GM18508 (cell line): ENCODE data around the gene ITGBL1.

Source experiments
- ATAC-seq: cut with Tn5 transposase; IDR thresholded peaks from one replicate; pipeline ENCODE4 v1.9.1; 2021; ENCODE audit warnings: moderate number of reproducible peaks; ENCODE audit not compliant: insufficient read depth, unreplicated experiment

Gene ITGBL1

DNA sequence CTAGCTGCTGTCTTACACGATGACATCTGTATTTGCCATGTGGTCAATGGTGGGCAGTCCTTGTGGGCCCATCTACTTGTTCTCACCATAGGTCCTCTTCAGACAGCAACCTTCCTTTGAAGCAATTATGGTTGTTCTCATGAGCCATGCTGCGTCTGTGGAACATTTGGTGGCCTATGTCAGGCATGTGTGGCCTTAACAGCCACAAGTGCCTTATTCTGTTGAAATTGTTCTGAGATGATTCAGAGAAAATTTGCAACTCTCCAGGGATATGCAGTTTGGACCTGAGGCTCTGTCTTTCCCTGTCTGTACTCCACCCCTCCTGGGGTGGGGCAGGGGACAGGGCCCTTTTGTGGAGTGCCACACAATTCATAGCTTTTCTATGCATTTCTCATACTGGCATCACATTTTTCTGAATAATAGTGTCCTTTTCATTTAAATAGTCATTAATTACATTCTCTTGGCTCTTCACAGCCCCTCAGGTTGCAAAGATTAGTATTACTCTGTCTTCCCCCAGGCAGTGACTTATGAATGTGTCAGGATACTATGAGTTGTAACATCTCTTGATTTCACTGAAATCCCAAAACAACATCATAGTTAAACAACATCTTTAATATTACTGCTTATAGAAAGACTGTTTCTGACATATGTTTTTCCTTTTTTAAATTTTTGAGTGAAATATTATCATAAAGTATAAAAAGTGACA lies 102.1 kb downstream of the ITGBL1 start:
- no peak for ATAC-seq

- ATAC-seq = no peak
Measured at GRCh38 chr13:101555610-101556009, 103.1 kb downstream of the ITGBL1 start.

DNA sequence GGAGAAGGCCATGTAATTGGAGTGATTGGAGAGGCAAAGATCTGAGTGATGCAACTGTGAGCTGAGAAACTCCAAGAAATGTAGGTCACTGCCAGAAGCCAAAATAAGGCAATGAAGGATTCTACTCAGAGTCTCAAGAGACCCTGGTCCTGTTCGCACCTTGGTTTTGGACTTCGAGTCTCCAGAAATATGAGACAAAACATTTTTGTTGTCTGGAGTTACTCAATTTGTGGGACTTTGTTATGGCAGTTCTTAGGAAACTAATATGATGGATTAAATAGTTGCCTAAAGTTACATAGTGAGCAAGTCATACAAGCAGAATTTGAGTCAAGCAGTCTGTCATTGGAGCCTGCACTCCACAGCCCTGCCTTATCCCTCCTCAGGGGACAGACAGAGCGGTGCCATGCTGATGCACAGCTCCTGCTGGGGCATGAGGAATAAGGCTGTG lies 104.2 kb downstream of the ITGBL1 start:
- no peak for ATAC-seq

GRCh38 chr13:101565317-101565716 lies 112.8 kb downstream of the ITGBL1 start:
- no peak for ATAC-seq

DNA sequence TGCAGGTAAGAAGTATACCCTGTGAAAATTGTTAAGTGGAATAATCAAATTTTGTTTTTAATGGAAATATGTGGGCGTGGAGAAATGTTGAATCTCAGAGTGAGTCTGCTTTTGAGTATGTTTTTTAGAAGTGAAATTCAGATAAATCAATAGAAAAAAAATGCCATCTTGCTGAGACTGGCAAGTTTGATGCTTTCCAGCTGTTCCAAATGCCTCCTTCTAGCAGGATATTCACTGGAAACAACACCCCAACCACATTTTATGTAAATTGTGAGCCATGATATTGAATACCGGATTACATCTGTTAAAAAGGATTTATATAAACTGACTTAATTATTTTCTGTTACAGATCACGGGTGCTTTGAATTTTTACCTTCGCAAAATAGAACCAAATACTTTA lies 115.4 kb downstream of the ITGBL1 start:
- no peak for ATAC-seq

GRCh38 chr13:101569807-101570206 lies 117.3 kb downstream of the ITGBL1 start:
- ATAC-seq = no peak

GRCh38 chr13:101570410-101570809 lies 117.9 kb downstream of the ITGBL1 start:
- ATAC-seq = no peak

DNA sequence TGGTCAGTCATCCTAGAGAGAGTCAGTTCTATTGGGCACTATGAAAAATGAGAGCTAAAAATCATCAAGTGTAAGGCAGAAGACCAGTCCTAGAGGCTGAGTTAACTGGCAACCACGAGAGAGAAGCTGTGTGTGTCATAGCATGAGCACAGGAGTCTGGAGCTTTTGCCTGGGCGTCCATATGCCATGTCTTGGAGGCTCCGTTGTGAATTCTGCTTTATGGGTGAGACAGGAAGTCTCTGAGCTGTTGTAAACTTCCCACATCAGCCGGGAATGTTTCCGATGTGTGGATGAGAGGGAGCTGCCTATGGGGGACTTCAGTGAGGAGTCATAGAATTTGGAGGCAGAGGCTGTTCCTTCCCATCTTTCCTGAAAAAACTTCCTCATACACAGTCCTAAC lies 120.0 kb downstream of the ITGBL1 start:
- no peak for ATAC-seq

DNA sequence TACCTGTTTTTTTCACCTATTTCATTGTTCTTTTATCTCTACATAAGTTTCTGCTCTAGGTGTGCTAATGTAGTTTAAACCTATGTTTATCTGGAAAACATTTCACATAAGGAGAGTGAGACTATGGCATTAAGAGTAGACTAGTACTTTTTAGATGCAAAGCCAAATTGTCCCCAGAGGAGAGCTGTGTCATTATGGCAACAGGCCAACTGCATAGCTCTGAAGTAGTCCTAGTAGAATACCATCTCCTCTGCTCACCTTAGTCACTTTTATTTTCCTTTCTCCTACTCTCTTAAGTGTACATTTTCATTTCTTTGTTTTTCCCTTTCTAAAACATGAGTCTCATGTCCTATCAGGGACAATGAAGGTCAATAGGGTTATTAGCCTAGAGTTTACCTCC lies 123.1 kb downstream of the ITGBL1 start:
- no peak for ATAC-seq

GRCh38 chr13:101576455-101576854 lies 124.0 kb downstream of the ITGBL1 start:
- ATAC-seq = no peak

GRCh38 chr13:101576977-101577376 lies 124.5 kb downstream of the ITGBL1 start:
- ATAC-seq = no peak

- no peak for ATAC-seq
Measured at GRCh38 chr13:101579281-101579802, 126.9 kb downstream of the ITGBL1 start.

DNA sequence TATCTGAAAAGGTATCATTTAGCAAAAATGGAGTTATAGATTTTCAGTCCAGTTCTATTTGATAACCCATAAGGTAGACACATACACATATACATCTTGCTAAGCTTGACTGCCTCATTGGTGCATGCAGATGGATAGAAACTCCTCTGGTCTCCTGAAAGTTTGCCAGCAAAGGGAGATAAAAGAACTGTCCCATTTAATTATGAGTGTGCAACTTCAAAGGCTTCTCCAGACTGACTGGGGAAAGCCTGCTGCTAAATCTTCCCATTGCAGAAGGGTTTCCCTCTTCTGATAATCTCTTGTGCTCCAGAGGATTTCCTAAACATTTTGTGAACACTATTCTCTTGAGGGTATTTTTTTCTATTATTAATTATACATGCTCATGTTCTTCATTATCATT lies 131.9 kb downstream of the ITGBL1 start:
- no peak for ATAC-seq

DNA sequence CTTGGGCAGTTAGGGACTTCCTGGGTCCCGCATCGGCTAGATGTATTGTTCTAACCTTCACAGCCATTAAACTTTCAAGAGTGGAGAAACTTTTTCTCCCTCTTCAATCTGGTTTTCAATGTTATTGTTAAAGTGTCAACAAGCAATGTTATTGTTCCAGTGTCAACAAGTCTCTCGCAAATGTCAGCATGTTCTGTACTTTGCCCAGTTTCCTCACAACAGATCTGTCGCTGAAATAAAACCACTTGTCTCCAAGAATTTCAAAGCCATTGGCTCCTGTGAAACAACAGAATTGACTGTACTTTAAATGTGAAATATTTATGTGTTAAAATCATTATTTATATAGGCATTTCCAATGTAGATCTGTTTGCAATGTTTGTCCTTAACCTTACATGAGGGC lies 138.0 kb downstream of the ITGBL1 start:
- ATAC-seq = no peak

DNA sequence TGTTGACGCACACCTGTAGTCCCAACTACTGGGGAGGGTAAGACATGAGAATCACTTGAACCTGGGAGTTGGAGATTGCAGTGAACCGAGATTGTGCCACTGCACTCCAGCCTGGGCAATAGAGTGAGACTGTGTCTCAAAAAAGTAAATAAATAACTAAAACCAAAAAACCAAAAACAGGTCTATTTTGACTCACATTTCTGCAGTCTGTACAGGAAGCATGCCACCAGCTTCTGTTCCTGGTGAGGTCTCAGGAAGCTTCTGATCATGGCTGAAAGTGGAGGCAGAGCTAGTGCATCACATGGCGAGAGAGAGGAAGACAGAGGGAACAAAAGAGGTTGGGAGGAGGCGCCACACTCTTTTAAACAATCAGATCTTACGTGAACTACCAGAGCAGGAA lies 142.5 kb downstream of the ITGBL1 start:
- ATAC-seq = peak; percentile 82

- ATAC-seq = no peak
Measured at GRCh38 chr13:101596803-101597202, 144.3 kb downstream of the ITGBL1 start.

GRCh38 chr13:101611491-101612475 lies 159.3 kb downstream of the ITGBL1 start:
- no peak for ATAC-seq

DNA sequence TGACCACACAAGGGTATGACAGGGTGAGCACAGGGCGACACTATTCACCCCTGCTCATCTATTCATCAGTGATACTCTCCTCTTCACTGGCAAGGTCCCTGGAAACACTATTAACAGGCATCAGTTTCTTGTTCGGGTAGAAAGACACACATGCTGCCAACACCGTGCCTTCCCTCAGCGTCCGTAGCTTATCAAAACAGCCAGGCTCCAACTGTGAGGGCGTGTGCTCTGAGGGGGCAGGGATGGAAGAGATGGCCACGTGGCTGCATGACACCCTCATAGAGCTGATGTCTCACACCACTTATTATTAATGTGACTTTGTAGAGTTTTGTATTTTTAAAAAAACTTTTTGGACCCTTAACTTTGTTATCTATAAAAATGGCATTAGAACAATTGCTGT lies 160.3 kb downstream of the ITGBL1 start:
- no peak for ATAC-seq

DNA sequence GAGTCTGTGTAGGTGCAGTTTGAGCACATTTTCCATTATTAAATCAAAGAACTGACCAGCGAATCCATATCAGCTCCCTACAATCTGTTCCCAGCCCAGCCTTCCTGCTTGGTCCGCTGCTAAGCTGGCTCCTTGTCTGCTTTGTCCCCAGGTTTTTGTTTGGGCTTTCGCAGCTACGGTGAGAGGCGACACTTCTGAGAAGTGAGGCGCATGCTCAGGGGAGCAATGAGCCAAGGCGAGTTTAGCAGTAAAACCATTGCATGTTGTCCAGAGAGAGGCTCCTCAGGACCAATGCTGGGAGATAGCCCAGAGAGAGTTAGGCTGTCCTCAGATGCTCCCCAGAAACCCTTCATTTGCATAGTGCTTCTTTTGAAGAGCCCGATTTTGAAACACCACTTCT lies 162.0 kb downstream of the ITGBL1 start:
- ATAC-seq = no peak

DNA sequence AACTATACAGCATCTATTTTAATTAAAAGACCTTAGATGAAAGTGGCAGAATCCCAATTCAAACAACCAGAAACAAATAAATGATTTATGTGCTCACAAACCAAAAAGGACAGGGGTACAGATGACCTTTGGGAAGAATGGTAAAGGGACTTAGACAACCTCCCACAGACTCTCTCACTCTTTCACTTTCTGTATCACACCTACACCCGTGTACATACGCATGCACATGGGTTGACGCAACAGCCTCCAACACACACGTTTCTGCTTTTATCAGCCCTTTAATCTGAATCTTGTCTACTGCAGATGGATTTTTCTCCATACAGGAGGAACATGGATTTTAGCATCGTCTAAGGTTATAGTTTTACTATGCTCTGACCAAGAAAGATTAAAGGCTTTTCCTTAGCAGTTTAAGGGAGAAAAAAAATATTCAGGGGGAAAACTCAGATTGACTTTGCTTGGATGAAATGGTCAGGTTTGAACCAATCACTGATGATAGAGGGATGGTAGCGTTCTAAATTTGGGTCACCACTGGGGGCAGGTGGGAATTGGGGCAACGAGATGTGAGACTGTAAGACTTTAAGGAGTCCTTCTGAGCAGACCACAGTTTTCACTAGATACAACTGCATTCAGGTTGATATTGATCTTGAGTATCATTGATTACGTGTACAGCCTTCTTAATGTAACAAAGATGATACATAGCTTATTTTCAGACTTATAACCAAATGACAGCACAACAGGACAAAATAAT lies 166.1 kb downstream of the ITGBL1 start:
- ATAC-seq = no peak
